Vagina (tissue), 2 donors: ENCODE measurements around the gene ABO. TPM values are rescaled to one million over a fixed set of nuclear protein-coding genes. Genes with fewer than 3 reads are reported as not detected.

Experiments used
- DNase-seq, 2 donors: peaks; one replicate each; pipeline ENCODE4 v3.0.0-alpha.2; 2017; ENCODE audit errors: extremely low spot score in 2 of 2
- H3K27ac ChIP-seq: fragments of 200-600 bp; sonication (generic); one replicate; pipeline ENCODE4 v1.5.1; 2019
- H3K27me3 ChIP-seq: fragments of 200-600 bp; sonication (generic); one replicate; pipeline ENCODE4 v1.5.1; 2019
- H3K36me3 ChIP-seq, 2 donors: fragments of 200-600 bp; sonication (generic); one replicate each; pipeline ENCODE4 v1.5.1; 2017 to 2019
- H3K4me1 ChIP-seq: fragments of 200-600 bp; sonication (generic); one replicate; pipeline ENCODE4 v1.5.1; 2019
- H3K4me3 ChIP-seq, 2 donors: fragments of 200-600 bp; sonication (generic); 1 replicate in 1 of 2; 2 replicates in 1 of 2; pipeline ENCODE4 v1.5.1; 2016 to 2019
- H3K9me3 ChIP-seq: fragments of 200-600 bp; sonication (generic); one replicate; pipeline ENCODE4 v1.5.1; 2019
- CTCF ChIP-seq, 3 experiments: fragments of 450-650 bp in 2 of 3; fragments of 200-600 bp in 1 of 3; sonication (generic) in 1 of 3; IDR thresholded peaks; one replicate each; pipeline ENCODE4 v1.5.1; 2017 to 2019; ENCODE audit warnings: antibody characterized with exemption in 3 of 3, mild to moderate bottlenecking in 2 of 3, moderate library complexity in 2 of 3
- POLR2A ChIP-seq, 2 donors: fragments of 450-650 bp; IDR thresholded peaks; one replicate each; pipeline ENCODE4 v1.6.1; 2017; ENCODE audit warnings: antibody characterized with exemption in 2 of 2, mild to moderate bottlenecking in 2 of 2, moderate library complexity in 2 of 2
- POLR2AphosphoS5 ChIP-seq, 2 donors: sonication (generic); formaldehyde crosslinking; IDR thresholded peaks; one replicate each; pipeline ENCODE4 v1.9.0; 2017; ENCODE audit warnings: antibody characterized with exemption in 2 of 2, mild to moderate bottlenecking in 2 of 2, low read depth in 1 of 2; ENCODE audit not compliant: insufficient read depth in 1 of 2
- intact Hi-C: fragments of 100-400 bp; cut with DNase I; formaldehyde crosslinking; loops from one replicate; pipeline ENCODE4 v1.15.1; 2023
- total RNA-seq: library from RNA; depleted of rRNA; stranded (reverse); fragments of >200 nt; gene quantifications from one replicate; pipeline ENCODE4 v1.2.3, GENCODE V29; 2016

The ABO gene
- total RNA-seq, 1 donor from 2014 or later: 17.2 TPM

GRCh38 chr9:133280392-133280791 lies 5.4 kb upstream of the ABO start:
- intact Hi-C loops: no loop called here
- no peak for DNase-seq
- H3K36me3 ChIP-seq: no peaks in the 10 kb centered on the region
- peaks cover 7% of the 10 kb centered on the region for H3K4me1 ChIP-seq
- no peak overlapping the region for H3K27ac ChIP-seq
- no peak overlapping the region for H3K4me3 ChIP-seq
- no peaks in the 10 kb centered on the region for H3K9me3 ChIP-seq
- TF ChIP-seq POLR2AphosphoS5 (IDR thresholded peaks at IDR 0.05; ENCODE audit: insufficient read depth in 1 of 2, low read depth in 1 of 2) (no peak), CTCF (IDR thresholded peaks at IDR 0.05) (no peak), POLR2A (IDR thresholded peaks at IDR 0.05) (no peak)
- H3K27me3 ChIP-seq: no peaks in the 10 kb centered on the region

- TF ChIP-seq CTCF (IDR thresholded peaks at IDR 0.05): no peak
- no peak for TF ChIP-seq POLR2A (IDR thresholded peaks at IDR 0.05)
- TF ChIP-seq POLR2AphosphoS5 (IDR thresholded peaks at IDR 0.05; ENCODE audit: insufficient read depth in 1 of 2, low read depth in 1 of 2): no peak
- no peak for DNase-seq
- Histone ChIP-seq H3K4me3 (no peak overlapping the region), H3K27ac (no peak overlapping the region), H3K27me3 (no peaks in the 10 kb centered on the region), H3K36me3 (no peaks in the 10 kb centered on the region), H3K4me1 (peaks cover 9% of the 10 kb centered on the region), H3K9me3 (no peaks in the 10 kb centered on the region)
- intact Hi-C loops: no loop called here
These were observed 3.4 kb upstream of the ABO start for GRCh38 chr9:133278161-133279114.

GRCh38 chr9:133277467-133277866 lies 2.5 kb upstream of the ABO start:
- H3K27me3 ChIP-seq: no peaks in the 10 kb centered on the region

GRCh38 chr9:133276923-133277322 lies 1.9 kb upstream of the ABO start:
- intact Hi-C loops: no loop called here
- no peaks in the 10 kb centered on the region for H3K9me3 ChIP-seq
- no peak for DNase-seq

More at GRCh38 chr9:133277467-133277866, 2.5 kb upstream of the ABO start:
- Histone ChIP-seq H3K27ac (no peak overlapping the region), H3K9me3 (no peaks in the 10 kb centered on the region), H3K36me3 (no peaks in the 10 kb centered on the region), H3K4me1 (peaks cover 9% of the 10 kb centered on the region), H3K4me3 (no peak overlapping the region)
- intact Hi-C loops: no loop called here
- no peak for TF ChIP-seq CTCF (IDR thresholded peaks at IDR 0.05)
- TF ChIP-seq POLR2AphosphoS5 (IDR thresholded peaks at IDR 0.05; ENCODE audit: insufficient read depth in 1 of 2, low read depth in 1 of 2): no peak
- TF ChIP-seq POLR2A (IDR thresholded peaks at IDR 0.05): no peak
- no peak for DNase-seq

More at GRCh38 chr9:133276923-133277322, 1.9 kb upstream of the ABO start:
- H3K4me3 ChIP-seq: no peak overlapping the region
- H3K27me3 ChIP-seq: no peaks in the 10 kb centered on the region
- TF ChIP-seq POLR2AphosphoS5 (IDR thresholded peaks at IDR 0.05; ENCODE audit: insufficient read depth in 1 of 2, low read depth in 1 of 2) (no peak), POLR2A (IDR thresholded peaks at IDR 0.05) (no peak), CTCF (IDR thresholded peaks at IDR 0.05) (no peak)
- H3K27ac ChIP-seq: no peak overlapping the region
- H3K4me1 ChIP-seq: peaks cover 9% of the 10 kb centered on the region
- no peaks in the 10 kb centered on the region for H3K36me3 ChIP-seq
